ENCODE data around the gene ZNF341. TPM values are rescaled to one million over a fixed set of nuclear protein-coding genes. Genes with fewer than 3 reads are reported as not detected.

ZNF341 gene
- total RNA-seq, 1 donor from 2014 or later: 7.1 TPM

GRCh38 chr20:33777816-33778215 is 46.0 kb downstream of the ZNF341 start:
- peaks cover 9% of the 10 kb centered on the region for H3K36me3 Mint-ChIP-seq (ENCODE audit: low read depth)
- peak overlapping the region; percentile 51 for H3K27ac Mint-ChIP-seq
- peaks cover 20% of the 10 kb centered on the region for H3K4me1 Mint-ChIP-seq
- no peaks in the 10 kb centered on the region for H3K9me3 Mint-ChIP-seq
- intact Hi-C loops (cut with micrococcal nuclease): no loop called here
- H3K27me3 Mint-ChIP-seq: no peaks in the 10 kb centered on the region
- no peak for DNase-seq
- no peak overlapping the region for H3K4me3 Mint-ChIP-seq

GRCh38 chr20:33781133-33781532 is 49.3 kb downstream of the ZNF341 start:
- Mint-ChIP-seq H3K4me3 (no peak overlapping the region), H3K4me1 (peaks cover 14% of the 10 kb centered on the region), H3K9me3 (no peaks in the 10 kb centered on the region), H3K36me3 (ENCODE audit: low read depth) (peaks cover 7% of the 10 kb centered on the region), H3K27me3 (no peaks in the 10 kb centered on the region), H3K27ac (no peak overlapping the region)
- intact Hi-C loops (cut with micrococcal nuclease): no loop called here
- no peak for DNase-seq

- Mint-ChIP-seq H3K9me3 (no peaks in the 10 kb centered on the region), H3K27me3 (no peaks in the 10 kb centered on the region), H3K4me3 (no peak overlapping the region), H3K4me1 (peaks cover 16% of the 10 kb centered on the region), H3K36me3 (ENCODE audit: low read depth) (peaks cover 7% of the 10 kb centered on the region), H3K27ac (peak overlapping the region; percentile 10)
- intact Hi-C loops (cut with micrococcal nuclease): no loop called here
- no peak for DNase-seq
These were observed 50.1 kb downstream of the ZNF341 start for GRCh38 chr20:33781945-33782344.

GRCh38 chr20:33783256-33783655 is 51.5 kb downstream of the ZNF341 start:
- Mint-ChIP-seq H3K27me3 (no peaks in the 10 kb centered on the region), H3K36me3 (ENCODE audit: low read depth) (peaks cover 6% of the 10 kb centered on the region), H3K27ac (no peak overlapping the region), H3K4me1 (peaks cover 21% of the 10 kb centered on the region), H3K9me3 (no peaks in the 10 kb centered on the region), H3K4me3 (no peak overlapping the region)
- DNase-seq: no peak
- intact Hi-C loops (cut with micrococcal nuclease): no loop called here

- Mint-ChIP-seq H3K36me3 (ENCODE audit: low read depth) (peaks cover 6% of the 10 kb centered on the region), H3K9me3 (no peaks in the 10 kb centered on the region), H3K27me3 (no peaks in the 10 kb centered on the region), H3K4me1 (peaks cover 17% of the 10 kb centered on the region), H3K27ac (no peak overlapping the region), H3K4me3 (no peak overlapping the region)
- intact Hi-C loops (cut with micrococcal nuclease): no loop called here
- DNase-seq: no peak
These were observed 52.0 kb downstream of the ZNF341 start for GRCh38 chr20:33783818-33784217.

- no peak overlapping the region for H3K4me3 Mint-ChIP-seq
- peaks cover 13% of the 10 kb centered on the region for H3K4me1 Mint-ChIP-seq
- H3K9me3 Mint-ChIP-seq: no peaks in the 10 kb centered on the region
- intact Hi-C loops (cut with micrococcal nuclease): no loop called here
- H3K36me3 Mint-ChIP-seq (ENCODE audit: low read depth): peaks cover 5% of the 10 kb centered on the region
- no peak overlapping the region for H3K27ac Mint-ChIP-seq
- no peak for DNase-seq
- no peaks in the 10 kb centered on the region for H3K27me3 Mint-ChIP-seq
These were observed 52.4 kb downstream of the ZNF341 start for GRCh38 chr20:33784225-33784624.

- Mint-ChIP-seq H3K36me3 (ENCODE audit: low read depth) (peaks cover 6% of the 10 kb centered on the region), H3K27me3 (no peaks in the 10 kb centered on the region), H3K27ac (no peak overlapping the region), H3K4me1 (peaks cover 13% of the 10 kb centered on the region), H3K4me3 (no peak overlapping the region), H3K9me3 (no peaks in the 10 kb centered on the region)
- DNase-seq: no peak
- intact Hi-C loops (cut with micrococcal nuclease): no loop called here
These were observed 53.7 kb downstream of the ZNF341 start for GRCh38 chr20:33785503-33785902.

- H3K9me3 Mint-ChIP-seq: no peaks in the 10 kb centered on the region
- intact Hi-C loops (cut with micrococcal nuclease): no loop called here
- no peak overlapping the region for H3K4me3 Mint-ChIP-seq
- DNase-seq: no peak
- no peaks in the 10 kb centered on the region for H3K27me3 Mint-ChIP-seq
- H3K4me1 Mint-ChIP-seq: peaks cover 12% of the 10 kb centered on the region
- H3K36me3 Mint-ChIP-seq (ENCODE audit: low read depth): peaks cover 4% of the 10 kb centered on the region
- no peak overlapping the region for H3K27ac Mint-ChIP-seq
These were observed 55.6 kb downstream of the ZNF341 start for GRCh38 chr20:33787253-33787891.

- no peak for DNase-seq
- no peak overlapping the region for H3K4me3 Mint-ChIP-seq
- H3K27ac Mint-ChIP-seq: peak overlapping the region; percentile 20
- intact Hi-C loops (cut with micrococcal nuclease): no loop called here
- no peaks in the 10 kb centered on the region for H3K9me3 Mint-ChIP-seq
- peaks cover 16% of the 10 kb centered on the region for H3K4me1 Mint-ChIP-seq
- peaks cover 4% of the 10 kb centered on the region for H3K36me3 Mint-ChIP-seq (ENCODE audit: low read depth)
- H3K27me3 Mint-ChIP-seq: no peaks in the 10 kb centered on the region
These were observed 56.7 kb downstream of the ZNF341 start for GRCh38 chr20:33788351-33789049.

GRCh38 chr20:33789109-33789857 is 57.5 kb downstream of the ZNF341 start:
- no peak overlapping the region for H3K4me3 Mint-ChIP-seq
- H3K27ac Mint-ChIP-seq: no peak overlapping the region
- H3K4me1 Mint-ChIP-seq: peaks cover 18% of the 10 kb centered on the region
- no peaks in the 10 kb centered on the region for H3K9me3 Mint-ChIP-seq
- no peaks in the 10 kb centered on the region for H3K27me3 Mint-ChIP-seq
- peaks cover 4% of the 10 kb centered on the region for H3K36me3 Mint-ChIP-seq (ENCODE audit: low read depth)
- intact Hi-C loops (cut with micrococcal nuclease): no loop called here
- no peak for DNase-seq

- no peak for DNase-seq
- H3K27ac Mint-ChIP-seq: no peak overlapping the region
- H3K4me1 Mint-ChIP-seq: peaks cover 18% of the 10 kb centered on the region
- intact Hi-C loops (cut with micrococcal nuclease): no loop called here
- H3K36me3 Mint-ChIP-seq (ENCODE audit: low read depth): peaks cover 4% of the 10 kb centered on the region
- no peaks in the 10 kb centered on the region for H3K27me3 Mint-ChIP-seq
- no peak overlapping the region for H3K4me3 Mint-ChIP-seq
- no peaks in the 10 kb centered on the region for H3K9me3 Mint-ChIP-seq
These were observed 58.0 kb downstream of the ZNF341 start for GRCh38 chr20:33789858-33790182.

- Mint-ChIP-seq H3K4me1 (peaks cover 18% of the 10 kb centered on the region), H3K36me3 (ENCODE audit: low read depth) (peaks cover 4% of the 10 kb centered on the region), H3K27me3 (no peaks in the 10 kb centered on the region), H3K9me3 (no peaks in the 10 kb centered on the region), H3K27ac (no peak overlapping the region), H3K4me3 (no peak overlapping the region)
- intact Hi-C loops (cut with micrococcal nuclease): no loop called here
- DNase-seq: no peak
These were observed 58.8 kb downstream of the ZNF341 start for GRCh38 chr20:33790566-33790965.

- Mint-ChIP-seq H3K4me1 (peaks cover 18% of the 10 kb centered on the region), H3K27ac (no peak overlapping the region), H3K36me3 (ENCODE audit: low read depth) (peaks cover 4% of the 10 kb centered on the region), H3K9me3 (no peaks in the 10 kb centered on the region), H3K27me3 (no peaks in the 10 kb centered on the region), H3K4me3 (no peak overlapping the region)
- intact Hi-C loops (cut with micrococcal nuclease): no loop called here
- DNase-seq: no peak
These were observed 59.2 kb downstream of the ZNF341 start for GRCh38 chr20:33791021-33791420.

- Mint-ChIP-seq H3K4me1 (peaks cover 16% of the 10 kb centered on the region), H3K36me3 (ENCODE audit: low read depth) (peaks cover 4% of the 10 kb centered on the region), H3K27me3 (no peaks in the 10 kb centered on the region), H3K4me3 (no peak overlapping the region), H3K9me3 (no peaks in the 10 kb centered on the region), H3K27ac (no peak overlapping the region)
- DNase-seq: no peak
- intact Hi-C loops (cut with micrococcal nuclease): no loop called here
These were observed 59.7 kb downstream of the ZNF341 start for GRCh38 chr20:33791540-33791939.

Data from activated CD4-positive, alpha-beta T cell treated with anti-CD3 and anti-CD28 coated beads, Interleukin-2, amount 10 ng/mL, durations not matched to agents 24 days and 14 days (primary cell).